HG03457 (cell line): ENCODE results near the gene FANCL.
"Not testable (repeated sequence)": the region's sequence is repeated elsewhere in the genome, so short reads cannot be mapped to it uniquely, and the experiment has no call there.

Experiments used
- ATAC-seq: cut with Tn5 transposase; IDR thresholded peaks from one replicate; pipeline ENCODE4 v1.9.1; 2021; ENCODE audit warnings: moderate number of reproducible peaks; ENCODE audit not compliant: unreplicated experiment

The FANCL gene

GRCh38 chr2:58240670-58241545 lies at the start of gene FANCL:
Gene FANCL (minus strand): TSS chr2:58241325. CDS start chr2:58241313, 12 bp downstream.
- ATAC-seq: peak; percentile 71

- ATAC-seq: no peak
These were observed 47.9 kb upstream of the FANCL start for GRCh38 chr2:58289029-58289428.

- ATAC-seq: no peak
These were observed 42.8 kb upstream of the FANCL start for GRCh38 chr2:58283931-58284330.

GRCh38 chr2:58275144-58275543 lies 34.0 kb upstream of the FANCL start:
- ATAC-seq: not testable (repeated sequence)

- ATAC-seq: no peak
These were observed 30.7 kb upstream of the FANCL start for GRCh38 chr2:58271826-58272225.

- no peak for ATAC-seq
These were observed 27.6 kb upstream of the FANCL start for GRCh38 chr2:58268685-58269084.

GRCh38 chr2:58266211-58266610 lies 25.1 kb upstream of the FANCL start:
- ATAC-seq: no peak

GRCh38 chr2:58261209-58261608 lies 20.1 kb upstream of the FANCL start:
- ATAC-seq: no peak

GRCh38 chr2:58258456-58258855 lies 17.3 kb upstream of the FANCL start:
- peak; percentile 69 for ATAC-seq

- ATAC-seq: not testable (repeated sequence)
These were observed 10.4 kb upstream of the FANCL start for GRCh38 chr2:58251331-58252201.

GRCh38 chr2:58241546-58241864 lies 380 bp upstream of the FANCL start:
- no peak for ATAC-seq

GRCh38 chr2:58239243-58239925 lies 1.7 kb downstream of the FANCL start:
- ATAC-seq: no peak

- ATAC-seq: no peak
These were observed 3.4 kb downstream of the FANCL start for GRCh38 chr2:58237741-58238140.

GRCh38 chr2:58235984-58236383 lies 5.1 kb downstream of the FANCL start:
- no peak for ATAC-seq

GRCh38 chr2:58235170-58235569 lies 6.0 kb downstream of the FANCL start:
- no peak for ATAC-seq

- ATAC-seq: no peak
These were observed 12.8 kb downstream of the FANCL start for GRCh38 chr2:58228299-58228698.

- ATAC-seq: no peak
These were observed 13.8 kb downstream of the FANCL start for GRCh38 chr2:58227171-58227917.

GRCh38 chr2:58221909-58222308 lies 19.2 kb downstream of the FANCL start:
- no peak for ATAC-seq

- no peak for ATAC-seq
These were observed 25.7 kb downstream of the FANCL start for GRCh38 chr2:58215429-58215828.

- ATAC-seq: not testable (repeated sequence)
These were observed 30.1 kb downstream of the FANCL start for GRCh38 chr2:58210951-58211568.
